Measurements from ENCODE around the gene BCL6.
A peak's percentile ranks its signal among the peaks of the same experiment; 100 is the strongest.

The BCL6 gene

DNA sequence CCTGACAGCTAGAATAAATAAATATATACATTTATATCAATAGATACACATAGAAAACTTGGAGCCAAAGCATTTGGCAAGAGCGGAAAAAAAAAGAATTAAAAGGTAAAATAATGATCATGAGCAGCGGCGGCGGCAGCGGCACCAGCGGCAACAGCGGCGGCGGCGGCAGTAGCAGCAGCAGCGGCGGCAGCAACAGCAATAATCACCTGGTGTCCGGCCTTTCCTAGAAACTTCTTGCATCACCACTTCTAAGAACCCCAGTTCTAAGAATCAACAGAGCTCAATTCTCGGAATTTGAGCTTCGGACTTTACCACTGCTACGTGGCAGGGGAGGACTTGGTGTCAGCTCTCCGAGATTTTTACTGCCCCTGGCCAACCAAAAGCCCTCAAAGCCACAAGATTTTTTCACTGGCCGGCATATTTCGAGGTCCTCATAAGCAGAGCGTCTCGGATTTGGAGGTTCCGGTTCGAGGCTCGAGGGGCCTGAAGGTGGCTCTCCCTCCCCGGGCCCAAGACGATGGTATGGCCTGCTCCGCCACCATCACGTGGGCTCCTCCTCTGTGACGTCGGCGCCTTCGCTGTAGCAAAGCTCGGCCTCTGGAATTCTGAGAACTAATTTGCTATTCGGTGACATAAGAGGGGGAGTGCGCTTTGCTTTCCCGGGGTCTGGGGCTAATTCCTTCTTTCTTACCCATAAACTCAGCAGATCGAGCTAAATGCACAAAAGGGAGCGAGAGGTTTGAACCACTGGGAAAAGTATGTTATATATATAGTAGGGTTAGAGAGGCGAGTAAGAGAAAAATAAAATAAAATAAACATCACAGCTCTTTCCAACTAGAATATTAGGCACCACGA lies at the start of gene BCL6:
Gene BCL6 (minus strand): TSS at position 268 of the 858 bp plus-strand sequence. CDS start 11,775 bp downstream, outside the sequence.
- peak; percentile 87 for DNase-seq

GRCh38 chr3:187794731-187795130 lies 49.5 kb upstream of the BCL6 start:
- DNase-seq: no peak

- no peak for DNase-seq
Observed at GRCh38 chr3:187793618-187794017, 48.4 kb upstream of the BCL6 start.

- no peak for DNase-seq
Observed at GRCh38 chr3:187792521-187792920, 47.3 kb upstream of the BCL6 start.

DNA sequence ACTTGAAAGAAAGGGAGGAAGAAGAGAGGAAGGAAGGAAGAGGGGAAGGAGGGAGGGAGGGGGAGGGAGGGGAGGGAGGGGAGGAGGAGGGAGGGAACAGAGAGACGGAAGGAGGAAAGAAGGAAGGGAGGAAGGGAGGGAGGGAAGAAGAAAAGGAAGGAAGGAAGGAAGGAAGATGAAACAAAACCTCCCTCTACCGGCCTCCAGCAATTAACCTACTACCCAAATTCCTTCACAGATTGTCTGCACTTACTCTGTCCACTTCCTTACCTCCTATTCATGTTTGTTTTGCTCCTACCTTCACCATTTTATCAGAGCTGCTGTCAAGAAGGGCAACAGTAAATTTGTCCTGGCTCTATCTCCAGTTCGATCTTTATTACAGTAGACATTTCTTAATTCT lies 44.6 kb upstream of the BCL6 start:
- no peak for DNase-seq

GRCh38 chr3:187788984-187789857 lies 44.0 kb upstream of the BCL6 start:
- no peak for DNase-seq

GRCh38 chr3:187783098-187783497 lies 37.8 kb upstream of the BCL6 start:
- no peak for DNase-seq

DNA sequence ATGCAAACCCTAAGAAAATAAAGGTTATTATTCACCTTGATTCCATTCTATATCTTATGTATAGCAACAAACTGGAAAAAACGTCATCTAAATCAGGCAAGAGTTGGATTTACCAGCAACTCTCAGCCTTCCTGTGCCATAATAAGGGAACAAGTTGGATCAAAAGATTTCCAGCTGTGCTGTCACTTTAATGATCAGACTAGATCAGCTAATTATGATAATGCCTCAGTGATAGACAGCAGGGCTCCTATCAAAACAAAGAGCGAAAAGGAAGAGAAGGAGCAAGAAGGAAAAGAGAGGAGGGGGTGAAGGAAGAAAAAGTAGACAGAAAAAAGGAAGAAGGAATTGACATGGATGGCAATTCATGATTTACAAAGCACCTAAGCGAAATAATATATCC lies 36.7 kb upstream of the BCL6 start:
- DNase-seq: no peak

GRCh38 chr3:187781001-187781400 lies 35.7 kb upstream of the BCL6 start:
- no peak for DNase-seq

GRCh38 chr3:187778726-187779125 lies 33.5 kb upstream of the BCL6 start:
- DNase-seq: no peak

DNA sequence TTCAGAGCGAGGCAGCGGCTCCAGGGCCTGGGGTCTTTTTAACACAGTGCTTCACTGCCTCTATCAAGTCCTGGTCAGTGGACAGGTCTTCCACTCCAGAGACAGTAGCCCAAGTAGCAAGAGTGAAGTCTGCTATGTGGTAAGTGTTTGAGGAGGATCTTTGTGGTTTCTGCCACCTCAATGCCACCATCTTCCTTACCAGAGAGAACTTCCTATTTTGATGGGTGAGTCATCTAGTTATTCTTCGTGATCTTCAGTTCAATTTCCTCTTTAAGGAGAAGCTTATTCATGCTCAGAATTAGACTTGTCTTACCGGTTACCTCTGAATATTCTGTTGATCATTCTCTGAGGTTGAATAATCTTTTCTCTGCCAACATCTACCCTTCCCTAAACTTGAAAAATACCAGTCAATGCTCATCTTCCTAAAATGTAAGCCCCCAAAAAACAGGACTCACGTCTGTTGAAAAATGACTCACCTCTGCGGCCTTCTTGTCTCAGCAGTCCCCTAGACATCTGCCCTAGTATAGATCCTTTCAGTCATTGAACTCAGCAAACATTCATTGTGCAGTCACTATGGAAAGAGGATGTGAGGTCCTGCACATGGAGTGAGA lies 32.2 kb upstream of the BCL6 start:
- peak; percentile 54 for DNase-seq

GRCh38 chr3:187775549-187775948 lies 30.3 kb upstream of the BCL6 start:
- no peak for DNase-seq

DNA sequence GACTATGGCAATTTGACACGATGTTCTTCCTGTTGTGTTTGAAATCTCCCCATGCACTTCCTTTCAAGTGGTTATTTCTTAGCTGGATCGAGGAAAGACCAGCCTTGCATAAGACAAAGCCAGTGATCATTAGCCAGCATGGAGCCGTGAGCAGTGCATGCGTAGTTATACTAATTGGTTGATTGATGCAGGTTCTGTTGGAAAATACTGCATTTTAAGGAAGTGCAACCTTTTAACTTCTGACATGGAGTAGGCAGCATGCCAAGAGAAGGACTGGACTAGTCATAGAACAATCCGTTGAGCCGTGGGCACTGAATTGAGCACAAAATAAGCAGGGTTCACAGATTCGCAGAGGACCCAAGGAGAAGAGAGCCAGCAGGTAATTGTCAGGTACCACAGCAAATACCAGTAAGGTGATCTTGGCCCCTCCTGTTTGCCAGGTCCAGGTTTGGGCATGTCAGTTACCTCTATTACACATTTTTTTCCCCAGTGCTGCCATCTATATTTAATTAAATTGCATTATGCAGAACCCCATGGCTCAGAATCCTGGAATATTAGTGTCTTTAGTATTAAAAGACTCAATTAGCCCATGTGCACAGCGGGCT lies 29.0 kb upstream of the BCL6 start:
- no peak for DNase-seq

GRCh38 chr3:187773233-187774184 lies 28.2 kb upstream of the BCL6 start:
- DNase-seq: no peak

- peak; percentile 56 for DNase-seq
Observed at GRCh38 chr3:187770224-187770623, 25.0 kb upstream of the BCL6 start.

GRCh38 chr3:187769771-187770170 lies 24.5 kb upstream of the BCL6 start:
- no peak for DNase-seq

DNA sequence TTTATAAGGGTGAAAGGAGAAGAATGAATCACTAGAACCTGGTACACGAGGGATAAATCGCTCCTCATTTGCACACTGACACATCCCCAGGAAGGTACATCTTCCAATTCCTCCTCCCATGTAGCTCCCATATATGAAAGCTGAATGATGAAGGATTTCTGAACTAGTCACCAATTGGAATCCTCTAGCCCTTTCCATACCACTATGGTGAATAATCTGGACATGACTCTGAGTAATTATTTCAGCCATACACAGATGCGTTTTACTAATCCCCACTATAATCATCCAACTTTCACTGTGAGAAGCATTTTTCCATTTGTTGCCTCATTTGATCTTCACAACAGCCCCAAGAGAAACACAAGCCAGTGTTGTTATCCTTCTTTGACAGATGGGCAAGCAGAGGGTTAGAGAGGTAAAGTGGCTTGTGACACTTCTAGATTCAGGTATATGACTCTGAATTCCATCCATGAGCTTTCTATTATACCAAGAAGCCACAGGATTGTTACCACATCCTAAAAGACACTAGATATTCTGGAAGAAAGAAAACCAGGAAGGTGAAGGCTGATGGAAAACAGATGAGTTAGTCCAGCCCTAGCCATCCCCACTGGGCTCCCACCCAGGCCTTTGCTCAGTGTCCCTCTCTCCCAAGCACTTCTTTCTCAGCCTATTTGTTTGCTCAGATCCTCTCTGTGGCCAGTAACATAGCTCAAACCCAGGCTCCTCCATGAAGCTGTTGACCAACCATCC lies 22.2 kb upstream of the BCL6 start:
- DNase-seq: no peak

GRCh38 chr3:187765342-187765741 lies 20.1 kb upstream of the BCL6 start:
- no peak for DNase-seq

DNA sequence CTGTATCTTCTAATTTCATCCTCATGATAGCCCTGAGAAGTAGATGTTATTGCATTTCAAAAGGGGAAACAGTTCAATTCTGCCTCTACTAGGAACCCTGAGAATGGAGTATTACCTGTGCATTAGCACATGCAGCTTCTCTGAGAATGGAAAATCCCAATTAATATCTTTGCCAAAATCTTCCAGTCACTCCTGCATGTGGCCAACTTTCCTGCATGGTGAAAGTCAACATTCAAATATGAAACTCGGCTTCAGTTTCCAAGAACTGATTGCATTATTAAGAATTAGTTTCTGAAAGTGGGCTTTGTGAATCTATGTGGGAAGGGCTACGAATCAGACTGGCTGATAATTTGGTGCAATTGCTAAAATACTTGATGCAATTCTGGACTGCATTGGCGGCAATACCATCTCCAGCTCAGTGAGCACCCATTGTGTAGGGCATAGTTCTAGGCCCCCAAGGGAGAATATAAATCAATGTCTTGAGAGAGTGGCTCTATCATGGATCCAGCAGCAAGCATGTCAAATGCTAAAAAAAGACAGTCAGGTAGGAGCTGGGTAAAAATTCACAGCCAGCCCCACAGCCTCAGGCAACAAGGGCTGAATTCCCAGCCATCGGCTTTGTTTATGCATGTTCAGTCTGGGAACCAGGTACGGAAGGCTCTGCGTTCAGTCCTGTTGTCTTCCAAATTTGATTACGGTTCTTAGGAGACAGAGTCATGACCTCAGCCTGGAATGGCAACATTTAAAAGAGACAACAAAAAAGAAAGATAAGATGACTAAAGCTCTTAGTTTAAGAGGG lies 18.8 kb upstream of the BCL6 start:
- DNase-seq: no peak

GRCh38 chr3:187762792-187763191 lies 17.5 kb upstream of the BCL6 start:
- DNase-seq: no peak

Data from stimulated activated CD4-positive, alpha-beta T cell treated with anti-CD3 and anti-CD28 coated beads, Interleukin-4, amount 100 ng/mL, for 24 hours (primary cell).